GM19238 (cell line): ENCODE measurements around the gene ALKBH8.
A peak's percentile ranks its signal among the peaks of the same experiment; 100 is the strongest.
"Not testable (repeated sequence)": the region's sequence is repeated elsewhere in the genome, so short reads cannot be mapped to it uniquely, and the experiment has no call there.

Experiments
- DNase-seq: peaks from one replicate; pipeline ENCODE4 v3.0.0; 2011; ENCODE audit warnings: low spot score; ENCODE audit not compliant: insufficient read length

The ALKBH8 gene

DNA sequence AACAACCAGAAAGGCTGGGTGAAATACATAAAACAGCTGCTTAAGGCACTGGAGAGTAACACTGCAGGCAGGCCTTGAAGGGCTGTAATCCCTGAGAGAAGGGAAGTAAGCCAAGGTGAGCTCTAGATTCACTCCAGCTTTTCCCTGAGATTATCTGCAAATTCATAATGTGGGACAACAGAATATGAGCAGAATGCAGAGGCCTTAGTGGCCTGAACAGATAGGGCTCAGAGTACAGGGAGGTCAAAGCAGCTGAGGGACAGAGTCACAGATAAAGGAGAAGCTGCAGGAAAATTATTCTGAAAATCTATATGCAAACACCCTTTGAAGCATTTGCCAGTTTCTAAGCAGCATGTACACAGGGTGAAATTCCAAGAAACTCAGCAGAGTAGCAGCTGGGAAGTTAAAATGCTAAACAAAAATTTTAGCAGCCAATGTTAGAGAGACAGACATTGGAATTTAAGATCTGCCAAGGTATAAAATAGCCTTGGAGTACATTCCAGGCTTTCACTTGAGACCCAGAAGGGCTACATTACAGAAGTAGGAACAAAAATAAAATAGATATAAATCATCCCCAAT lies 59.8 kb downstream of the ALKBH8 start:
- no peak for DNase-seq

DNA sequence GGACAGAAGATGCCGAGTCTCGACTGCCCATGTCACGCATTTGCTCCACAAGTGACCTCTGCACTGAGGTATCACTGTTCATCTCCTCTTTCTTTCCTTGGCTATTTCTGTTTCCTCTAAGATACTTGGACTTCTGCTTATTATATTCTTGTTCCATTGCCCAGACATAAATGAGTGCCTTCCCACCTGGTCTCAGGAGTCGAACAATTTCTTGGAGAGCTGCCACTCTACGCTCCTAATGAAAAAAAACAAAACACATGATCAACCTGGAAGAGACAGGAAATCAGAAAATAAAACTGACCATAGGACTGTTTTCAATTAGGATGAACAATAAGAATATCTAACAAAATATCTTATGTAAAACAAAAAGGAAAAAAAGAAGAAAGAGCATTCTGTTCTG lies 60.6 kb downstream of the ALKBH8 start:
- DNase-seq: no peak

DNA sequence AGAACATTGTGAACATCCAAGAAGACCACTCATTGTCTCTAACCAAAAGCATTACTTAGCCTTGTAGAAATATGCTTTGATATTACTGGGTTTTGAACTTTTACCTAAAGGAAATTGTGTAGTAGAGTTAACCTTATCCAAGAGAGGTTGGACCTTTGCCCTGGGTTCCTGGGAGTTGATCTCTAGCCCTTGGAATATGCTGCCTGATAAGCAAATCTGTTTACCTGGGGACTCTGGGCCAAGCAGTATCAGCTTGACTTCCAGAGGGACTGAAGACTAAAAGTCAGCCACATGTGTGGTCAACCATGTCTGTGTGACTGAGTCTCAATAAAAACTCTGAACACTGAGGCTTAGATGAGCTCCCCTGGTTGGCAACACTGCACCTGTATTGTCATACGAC lies 63.8 kb downstream of the ALKBH8 start:
- DNase-seq: no peak

DNA sequence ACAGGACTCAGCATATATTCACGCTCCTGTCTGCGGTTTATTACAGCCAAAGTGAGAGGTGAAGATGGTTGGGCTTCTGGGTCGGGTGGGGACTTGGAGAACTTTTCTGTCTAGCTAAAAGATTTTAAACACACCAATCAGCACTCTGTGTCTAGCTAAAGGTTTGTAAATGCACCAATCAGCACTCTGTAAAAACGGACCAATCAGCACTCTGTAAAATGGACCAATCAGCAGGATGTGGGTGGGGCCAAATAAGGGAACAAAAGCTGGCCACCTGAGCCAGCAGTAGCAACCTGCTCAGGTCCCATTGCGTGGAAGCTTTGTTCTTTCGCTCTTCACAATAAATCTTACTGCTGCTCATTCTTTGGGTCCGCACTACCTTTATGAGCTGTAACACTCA lies 68.2 kb downstream of the ALKBH8 start:
- DNase-seq: not testable (repeated sequence)

DNA sequence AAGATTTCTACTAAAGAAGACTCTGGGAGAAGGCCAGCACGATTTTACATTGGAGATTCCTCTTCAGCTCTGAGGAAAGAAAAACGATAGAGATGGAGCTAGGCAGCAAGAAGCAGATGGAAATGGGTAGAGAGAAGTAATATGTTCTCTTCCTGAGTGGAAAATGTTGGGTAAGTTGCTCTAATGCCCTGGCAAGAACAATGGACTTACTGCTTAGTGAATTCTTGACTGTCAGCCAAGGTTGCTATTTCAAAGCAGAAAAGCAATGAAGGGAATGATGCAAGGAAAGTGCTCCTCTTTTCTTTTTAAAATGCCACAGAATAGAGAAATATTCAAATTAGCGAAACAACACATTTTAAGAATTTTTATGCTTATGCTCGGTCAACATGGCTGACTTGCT lies 69.5 kb downstream of the ALKBH8 start:
- no peak for DNase-seq

DNA sequence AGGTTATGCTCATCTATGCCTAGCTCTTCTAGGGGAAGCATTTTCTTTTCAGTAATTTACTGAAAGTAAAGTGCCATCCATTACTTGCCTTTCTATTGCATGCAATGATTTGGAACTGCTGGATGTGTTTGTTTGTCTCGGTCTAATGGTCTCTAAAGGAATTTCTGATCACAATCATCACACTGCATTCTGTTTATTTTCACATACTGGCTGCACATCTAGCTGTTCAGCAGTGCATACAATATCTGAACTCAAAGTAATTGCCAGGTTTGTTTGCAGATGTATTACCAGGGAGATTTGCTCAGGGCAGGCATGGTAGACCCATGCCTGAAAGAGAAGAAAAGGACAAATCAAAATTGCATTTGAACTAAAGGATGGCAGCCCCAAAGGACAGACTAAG lies 71.5 kb downstream of the ALKBH8 start:
- no peak for DNase-seq

DNA sequence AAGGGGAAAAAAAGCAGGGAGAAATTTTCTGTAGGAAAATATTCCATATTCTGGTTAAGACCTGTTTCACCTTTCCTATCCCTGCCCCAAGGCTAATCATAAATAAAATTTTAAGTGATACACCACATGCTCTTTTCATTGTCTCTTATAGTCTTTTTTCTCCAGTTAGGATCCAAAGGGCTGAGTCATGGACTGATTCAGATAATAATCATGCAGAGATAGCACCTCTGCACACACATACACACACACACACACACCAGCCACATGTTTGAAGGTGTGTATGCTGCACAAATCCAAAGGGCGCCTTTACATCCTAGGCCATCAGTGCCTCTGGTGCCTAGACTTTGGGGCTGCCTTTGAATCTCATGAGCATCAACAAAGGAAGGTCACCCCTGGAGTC lies 72.4 kb downstream of the ALKBH8 start:
- DNase-seq: no peak

DNA sequence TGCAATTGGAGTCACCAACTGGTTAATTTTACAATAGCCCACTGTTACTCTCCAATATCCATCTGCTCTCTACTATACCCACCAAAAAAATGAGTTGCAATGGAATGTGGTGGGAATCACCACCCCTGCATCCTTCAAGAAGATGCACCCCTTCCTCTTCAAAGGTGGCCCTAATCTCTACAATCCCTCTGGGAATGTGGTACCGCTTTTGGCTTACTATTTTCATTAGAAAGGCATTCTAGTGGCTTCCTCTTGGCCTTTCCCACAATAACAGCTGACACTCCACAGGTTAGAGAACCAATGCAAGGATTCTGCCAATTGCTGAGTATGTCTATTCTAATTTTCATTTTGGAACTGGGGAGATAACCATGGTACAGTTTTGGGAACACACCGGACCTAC lies 74.7 kb downstream of the ALKBH8 start:
- DNase-seq: no peak

DNA sequence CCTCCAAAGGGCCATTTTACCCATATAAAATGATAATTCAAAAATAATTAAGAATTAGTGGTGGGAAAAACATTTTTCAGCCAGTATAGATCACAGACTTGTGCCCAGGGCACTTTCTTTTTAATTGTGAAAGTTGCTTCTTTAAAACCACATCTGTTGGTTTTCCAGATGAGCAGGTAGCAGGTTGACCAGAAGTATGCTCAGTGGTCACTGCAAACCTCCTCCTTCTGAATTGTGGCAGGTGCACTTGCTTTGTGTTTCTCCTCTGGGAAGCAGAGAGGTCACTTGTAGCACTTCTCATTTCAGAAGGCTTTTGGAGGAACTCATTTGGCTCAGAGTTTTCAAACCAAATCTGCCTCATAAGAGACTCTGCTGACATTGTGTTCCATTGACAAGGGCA lies 83.3 kb downstream of the ALKBH8 start:
- no peak for DNase-seq

DNA sequence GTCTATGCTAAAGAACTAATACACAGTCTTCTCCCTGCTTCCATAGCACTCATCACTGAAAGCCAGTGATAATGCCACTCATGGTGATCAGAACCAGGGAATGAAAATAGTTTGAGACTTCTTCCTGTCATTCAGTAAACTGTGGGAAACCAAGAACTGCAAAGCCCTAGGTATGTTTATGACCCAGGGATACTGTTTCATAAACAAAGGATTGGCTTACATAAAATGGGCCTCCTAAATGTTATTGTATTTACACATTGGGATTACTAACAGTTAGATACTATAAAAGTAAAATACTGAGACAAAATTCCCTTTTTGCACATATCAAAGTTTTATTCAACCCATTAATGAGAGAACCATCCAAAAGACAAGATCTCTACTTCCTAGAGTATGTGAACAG lies 86.6 kb downstream of the ALKBH8 start:
- no peak for DNase-seq

DNA sequence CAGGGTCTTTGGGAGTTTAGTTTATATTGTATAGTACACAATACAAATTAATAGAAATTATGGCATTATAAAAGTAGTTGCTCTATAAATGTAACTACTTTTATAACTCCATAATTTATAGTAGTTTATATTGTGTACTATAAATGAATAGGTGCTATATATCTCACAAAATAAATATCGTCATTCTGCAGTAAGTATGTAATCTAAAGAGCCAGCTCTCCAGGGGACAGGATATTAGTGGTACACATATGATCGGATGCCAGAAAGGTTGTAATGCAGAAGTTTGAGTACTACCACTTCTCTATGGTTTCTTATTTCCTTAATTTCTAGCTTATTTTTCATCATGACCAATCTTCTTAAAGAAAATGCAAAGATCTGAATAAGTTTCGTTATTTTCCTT lies 87.7 kb downstream of the ALKBH8 start:
- no peak for DNase-seq

DNA sequence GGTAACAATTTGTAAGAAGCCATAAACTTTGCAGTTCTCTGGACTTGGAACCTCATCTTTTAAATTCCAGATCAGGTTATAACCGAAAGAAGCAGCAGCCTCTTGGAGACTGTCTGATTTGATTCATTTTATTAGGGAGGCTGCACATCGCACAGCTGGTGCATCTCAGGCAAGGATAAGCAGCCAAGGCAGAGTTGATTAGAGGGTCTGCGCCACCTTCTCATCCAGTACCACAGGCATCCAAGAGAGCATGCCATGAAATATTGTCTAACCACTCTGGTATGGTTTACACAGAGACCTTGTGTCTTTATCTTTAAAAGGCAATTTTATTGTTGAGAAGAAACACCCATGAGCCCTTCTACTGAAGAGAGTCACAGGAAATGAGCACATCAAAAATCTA lies 91.7 kb downstream of the ALKBH8 start:
- DNase-seq: no peak

DNA sequence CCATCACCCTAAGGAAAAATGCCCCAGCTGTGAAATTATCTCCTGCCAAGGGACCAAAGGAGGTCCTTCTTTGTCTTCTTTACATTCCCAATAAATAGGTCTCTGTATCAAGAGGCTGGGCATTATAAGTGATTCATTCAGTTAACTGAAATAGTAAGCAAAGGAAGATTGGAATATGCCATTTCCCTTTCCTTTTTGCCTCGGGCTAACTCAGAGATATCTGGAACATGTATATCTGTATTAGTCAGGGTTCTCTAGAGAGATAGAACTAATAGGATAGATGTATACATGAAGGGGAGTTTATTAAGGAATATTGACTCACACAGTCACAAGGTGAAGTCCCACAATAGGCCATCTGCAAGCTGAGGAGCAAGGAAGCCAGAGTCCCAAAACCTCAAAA lies 92.6 kb downstream of the ALKBH8 start:
- DNase-seq: no peak

DNA sequence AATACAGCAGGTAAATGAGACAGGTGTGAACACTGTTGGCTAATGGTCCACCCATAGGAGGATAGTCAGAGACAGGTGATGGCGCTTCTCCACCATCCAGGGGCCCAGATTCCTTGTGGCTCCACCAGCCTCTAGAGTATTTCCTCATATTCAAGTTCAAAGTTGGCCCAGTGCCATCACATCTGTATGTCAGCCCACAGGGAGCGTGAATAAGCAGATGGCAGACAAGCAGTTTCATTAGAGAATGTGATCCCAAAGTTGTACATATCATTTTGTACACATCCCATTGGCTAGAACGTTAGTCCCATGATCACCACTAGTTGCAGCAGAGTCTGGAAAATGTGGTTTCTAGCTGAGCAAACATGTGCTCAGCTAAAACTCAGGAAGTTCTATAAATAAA lies 96.9 kb downstream of the ALKBH8 start:
- DNase-seq: no peak

DNA sequence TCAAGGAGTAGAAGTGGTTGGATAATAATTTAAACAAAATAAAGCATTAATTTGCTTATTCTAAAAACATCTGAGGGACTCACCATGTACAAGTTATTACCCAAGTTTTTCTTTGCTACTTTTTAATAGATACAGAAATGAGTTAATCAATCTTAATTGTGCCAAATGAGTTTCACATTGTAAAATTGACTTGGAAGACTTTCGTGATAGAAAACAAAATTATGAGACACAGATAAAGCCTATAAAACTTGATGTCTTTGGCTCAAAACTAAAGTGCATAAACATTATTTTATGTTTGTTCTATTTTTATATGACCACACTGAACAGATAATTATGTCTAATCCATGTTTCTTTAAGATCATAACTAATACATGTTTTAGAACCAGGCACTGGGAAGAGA lies 97.8 kb downstream of the ALKBH8 start:
- no peak for DNase-seq

DNA sequence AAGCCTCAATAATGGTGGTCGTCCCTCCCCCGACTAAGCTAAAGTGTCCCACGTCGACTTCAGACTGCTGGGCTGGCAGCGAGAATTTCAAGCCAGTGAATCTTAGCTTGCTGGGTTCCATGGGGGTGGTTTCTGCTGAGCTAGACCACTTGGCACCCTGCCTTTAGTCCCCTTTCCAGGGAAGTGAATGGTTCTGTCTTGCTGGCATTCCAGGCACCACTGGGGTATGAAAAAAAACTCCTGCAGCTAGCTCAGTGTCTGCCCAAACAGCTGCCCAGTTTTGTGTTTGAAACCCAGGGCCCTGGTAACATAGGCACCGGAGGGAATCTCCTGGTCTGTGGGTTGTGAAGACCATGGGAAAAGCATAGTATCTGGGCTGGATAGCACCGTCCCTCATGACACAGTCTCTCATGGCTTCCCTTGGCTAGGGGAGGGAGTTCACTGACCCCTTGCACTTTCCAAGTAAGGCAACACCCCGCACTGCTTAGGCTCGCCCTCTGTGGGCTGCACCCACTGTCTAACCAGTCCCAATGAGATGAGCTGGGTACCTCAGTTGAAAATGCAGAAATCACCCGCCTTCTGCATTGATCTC lies 99.2 kb downstream of the ALKBH8 start:
- DNase-seq: not testable (repeated sequence)

DNA sequence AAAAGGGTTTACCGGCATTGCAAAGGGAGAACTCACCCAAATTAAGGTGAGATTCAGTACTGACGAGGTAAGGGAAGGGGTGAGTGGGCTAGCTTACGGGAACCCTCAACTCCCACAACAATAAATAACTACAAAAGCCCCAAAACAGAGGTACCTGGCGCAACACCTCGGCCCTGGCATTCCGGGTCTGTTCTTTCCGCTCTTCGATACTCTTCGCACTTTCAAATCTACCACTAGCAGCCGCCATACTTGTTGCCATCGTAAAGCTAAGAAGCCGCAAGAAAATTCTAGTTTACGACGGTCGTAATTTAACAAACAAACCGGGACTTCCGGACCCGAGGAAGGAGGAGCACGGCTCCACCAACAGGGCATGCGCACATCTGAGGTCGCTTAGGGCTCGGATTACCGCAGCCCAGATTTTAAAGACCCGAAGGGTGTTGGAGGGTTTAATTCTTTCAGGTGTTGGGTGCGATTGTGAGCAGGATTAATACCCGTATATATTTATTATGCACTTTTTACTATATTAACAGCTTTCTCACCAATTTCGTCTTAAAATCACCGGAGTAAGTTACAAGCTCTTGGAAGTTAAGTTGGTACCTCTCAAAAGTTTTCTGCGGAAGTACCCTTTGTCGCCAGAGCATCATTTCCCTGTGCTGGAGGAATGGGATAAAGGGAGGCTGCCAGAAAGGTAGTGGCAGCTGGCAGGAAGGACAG lies 107.8 kb downstream of the ALKBH8 start, which contains the start of gene CWF19L2:
Gene CWF19L2, minus strand, starts transcription at position 268 of the 714 bp plus-strand sequence. Its CDS starts 9 bp downstream, at position 259.
- peak; percentile 70 for DNase-seq

DNA sequence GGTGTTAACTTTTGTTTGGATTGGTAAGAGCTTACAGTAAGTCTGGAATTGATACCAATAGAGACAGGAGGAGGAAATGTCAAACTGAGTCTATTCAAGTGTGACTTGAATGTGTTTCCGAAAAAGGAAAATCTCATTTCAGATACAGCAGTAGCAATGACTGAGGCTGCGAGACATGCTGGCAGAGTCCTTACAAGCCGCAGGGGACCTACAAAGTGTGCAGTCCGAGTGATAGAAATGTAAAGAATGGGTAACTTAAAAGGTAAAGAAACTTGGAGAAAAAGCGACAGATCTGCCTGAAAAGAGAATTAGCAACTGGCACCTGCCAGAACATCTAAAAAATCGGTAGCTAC lies 108.4 kb downstream of the ALKBH8 start:
- no peak for DNase-seq

DNA sequence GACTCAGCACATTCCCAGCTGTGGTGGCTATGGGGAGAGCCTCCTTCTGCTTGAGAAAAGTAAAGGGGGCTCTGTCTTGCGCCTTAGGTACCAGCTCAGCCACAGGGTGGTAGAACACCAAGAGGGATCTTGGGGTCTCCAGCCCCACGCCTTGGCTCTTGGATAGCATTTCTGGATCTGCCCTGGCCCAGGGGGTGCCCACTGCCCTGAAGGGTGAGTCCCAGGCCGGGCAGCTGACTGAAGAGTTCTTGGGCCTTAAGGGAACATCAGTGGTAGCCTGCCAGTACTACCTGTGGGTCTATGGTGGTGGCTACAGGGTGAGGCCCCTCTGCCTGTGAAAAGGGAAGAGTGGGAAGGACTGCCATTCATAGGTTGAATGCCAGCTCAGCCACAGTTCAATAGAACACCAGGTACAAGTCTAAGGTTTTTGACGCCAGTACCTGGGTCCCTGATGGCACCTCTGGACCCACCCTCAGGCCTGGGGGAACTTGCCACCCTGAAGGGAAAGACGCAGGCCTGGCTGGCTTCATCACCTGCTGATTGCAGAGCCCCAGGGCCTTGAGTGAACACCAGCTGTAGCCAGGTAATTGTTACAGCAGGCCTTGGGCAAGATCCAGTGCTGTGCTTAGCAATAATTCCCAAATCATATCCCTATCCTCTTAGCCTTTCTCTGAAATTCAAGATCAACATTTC lies 111.8 kb downstream of the ALKBH8 start:
- no peak for DNase-seq
